ENCODE results near the gene METTL4.

DNA sequence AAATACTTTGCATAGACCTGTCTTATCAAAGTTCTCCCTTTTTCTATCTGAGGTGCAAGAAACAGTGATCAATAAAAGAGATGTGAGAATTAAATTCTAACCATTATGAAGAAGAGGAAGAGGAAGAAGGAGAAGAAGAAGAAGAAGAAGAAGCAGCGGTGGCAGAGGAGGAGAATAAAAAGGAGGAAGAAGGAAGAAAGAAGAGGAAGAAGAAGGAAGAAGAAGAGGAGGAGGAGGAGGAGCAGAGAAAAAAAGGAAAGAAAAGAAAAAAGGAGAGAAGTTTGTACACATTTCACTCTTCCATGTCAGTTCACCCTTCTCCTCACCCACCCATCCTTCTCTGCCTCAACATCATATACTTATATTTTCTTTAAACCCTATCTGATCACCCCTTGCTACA lies 68.4 kb downstream of the METTL4 start:
- TF ChIP-seq GATA2 (IDR thresholded peaks at IDR 0.05; ENCODE audit: low read depth, low read length) (no peak), GATA3 (IDR thresholded peaks at IDR 0.05; ENCODE audit: low read depth, low read length) (no peak)
